ENCODE data around the gene VANGL2. TPM values are rescaled to one million over a fixed set of nuclear protein-coding genes. Genes with fewer than 3 reads are reported as not detected.

VANGL2 gene
- polyA plus RNA-seq, 2 of the 4 experiments (the other 2 are of a cell fraction): 3.9 to 4.1 TPM

GRCh38 chr1:160371756-160372155 lies 28.6 kb upstream of the VANGL2 start:
- Histone ChIP-seq H3K9me3 (no peaks in the 10 kb centered on the region), H3K4me2 (no peak overlapping the region), H3K4me3 (no peak overlapping the region), H3K27ac (no peak overlapping the region), H3K4me1 (no peaks in the 10 kb centered on the region)
- ChIA-PET CTCF (interaction anchor here (1.0 to 10.0 kb wide), 5 partner anchors 9 to 286 kb away, joined by 3 to 60 read pairs (median 5); no protein-coding TSS in a partner anchor), POLR2A (interaction anchor here (0.5 to 0.7 kb wide), 2 partner anchors 11 to 278 kb away, joined by 3 read pairs; no protein-coding TSS in a partner anchor)
- TF ChIP-seq TP53 (CRISPR knock-in tag; IDR thresholded peaks at IDR 0.05) (no peak), REST (IDR thresholded peaks at IDR 0.05) (no peak), CBX8 (IDR thresholded peaks at IDR 0.05) (no peak), USF2 (IDR thresholded peaks at IDR 0.05) (no peak), HOXA7 (CRISPR knock-in tag; IDR thresholded peaks at IDR 0.05) (no peak), SMC3 (IDR thresholded peaks at IDR 0.05) (no peak), ELK1 (IDR thresholded peaks at IDR 0.05; ENCODE audit: low read depth, low read length) (no peak), EHF (CRISPR knock-in tag; IDR thresholded peaks at IDR 0.05) (no peak), BCL3 (IDR thresholded peaks at IDR 0.05) (no peak), BHLHE40 (IDR thresholded peaks at IDR 0.05; ENCODE audit: low read depth, low read length) (no peak), E2F6 (IDR thresholded peaks at IDR 0.05; ENCODE audit: borderline replicate concordance, low read depth) (no peak), EHMT2 (IDR thresholded peaks at IDR 0.05; ENCODE audit: low read depth) (no peak)
- DNase-seq (ENCODE audit: low read depth in 1 of 2, low spot score in 1 of 2) (no peak), FAIRE-seq (no peak), ATAC-seq (no peak)
- 75% methylated on average over 4 of the region's 4 CpGs for WGBS (ENCODE audit: missing lambda C conversion rate)

- CTCF ChIA-PET: interaction anchor here (1.2 to 10.0 kb wide), 7 partner anchors 8 to 272 kb away, joined by 3 to 76 read pairs (median 4); partner anchors contain the start of gene NHLH1
- FAIRE-seq (no peak), ATAC-seq (no peak), DNase-seq (ENCODE audit: low read depth in 1 of 2, low spot score in 1 of 2) (no peak)
- no peak overlapping the region for H3K4me2 ChIP-seq
- no peak overlapping the region for H3K4me3 ChIP-seq
- H3K9me3 ChIP-seq: no peaks in the 10 kb centered on the region
- TF ChIP-seq REST (IDR thresholded peaks at IDR 0.05): peak; percentile 51
- TF ChIP-seq HDAC2 (IDR thresholded peaks at IDR 0.05): no peak
- POLR2A ChIA-PET: interaction anchor here (0.5 to 0.8 kb wide), 2 partner anchors 7 to 112 kb away, joined by 3 to 4 read pairs; partner anchors contain the start of gene DCAF8
- no peaks in the 10 kb centered on the region for H3K4me1 ChIP-seq
- no peak overlapping the region for H3K27ac ChIP-seq
- 71% methylated on average over 4 of the region's 4 CpGs for WGBS (ENCODE audit: missing lambda C conversion rate)
Measured at GRCh38 chr1:160373696-160374095, 26.7 kb upstream of the VANGL2 start.

All from A549 (cell line).